IMR-90 (cell line): ENCODE data around the gene CTDSPL. TPM values are rescaled to one million over a fixed set of nuclear protein-coding genes. Genes with fewer than 3 reads are reported as not detected.

Experiments
- ATAC-seq: fragments of 200-7000 bp; cut with Tn5 transposase; 2 replicates; pipeline ENCODE4 v1.9.1; 2020; ENCODE audit warnings: low read depth, mild to moderate bottlenecking, moderate library complexity
- BruUV-seq: library from RNA; stranded (reverse); fragments of 400-500 nt; replicated peaks from 2 replicates; lab custom pipeline; 2021; lab: Mats Ljungman, UMichigan
- CTCF ChIA-PET: fragments of 300-600 bp; formaldehyde crosslinking; extraction: SDS; loops from one replicate; lab custom pipeline; 2021; ENCODE audit warnings: antibody characterized with exemption; lab: Yijun Ruan, JAX
- POLR2A ChIA-PET: fragments of 300-600 bp; sonication (Branson Sonifier 250); formaldehyde crosslinking; loops from one replicate; lab custom pipeline; 2022; ENCODE audit warnings: antibody characterized with exemption; ENCODE audit not compliant: unreplicated experiment; lab: Charles Lee
- DNase-seq: peaks from one replicate; pipeline ENCODE4 v3.0.0; 2013
- H2AFZ ChIP-seq: replicated peaks from 2 replicates; pipeline ENCODE3; 2013; ENCODE audit warnings: low read length, mild to moderate bottlenecking; ENCODE audit not compliant: poor library complexity
- H2AK5ac ChIP-seq: 2 replicates; pipeline ENCODE4 v1.6.1; 2013; ENCODE audit warnings: low read depth, low read length, inconsistent platforms
- H2AK9ac ChIP-seq: replicated peaks from 2 replicates; pipeline ENCODE3; 2013; ENCODE audit warnings: mild to moderate bottlenecking, low read depth, low read length, moderate library complexity; ENCODE audit not compliant: poor library complexity
- H2BK120ac ChIP-seq: 2 replicates; pipeline ENCODE4 v1.6.1; 2013; ENCODE audit warnings: low read depth, low read length, inconsistent platforms
- H2BK15ac ChIP-seq: 3 replicates; pipeline ENCODE4 v1.6.1; 2013; ENCODE audit warnings: low read depth, low read length, inconsistent platforms
- H2BK20ac ChIP-seq: 2 replicates; pipeline ENCODE4 v1.6.1; 2013; ENCODE audit warnings: low read depth, mild to moderate bottlenecking, inconsistent platforms, low read length, moderate library complexity
- H2BK5ac ChIP-seq: 2 replicates; pipeline ENCODE4 v1.6.1; 2013; ENCODE audit warnings: mild to moderate bottlenecking, low read depth, low read length, inconsistent platforms; ENCODE audit not compliant: poor library complexity, severe bottlenecking
- H3K14ac ChIP-seq: replicated peaks from 2 replicates; pipeline ENCODE4 v1.6.1; 2013; ENCODE audit warnings: low read depth, low read length, inconsistent platforms
- H3K18ac ChIP-seq: 2 replicates; pipeline ENCODE4 v1.6.1; 2013; ENCODE audit warnings: low read depth, low read length, control low read depth
- H3K23ac ChIP-seq: 2 replicates; pipeline ENCODE4 v1.6.1; 2013; ENCODE audit warnings: low read depth, low read length, inconsistent platforms
- H3K27ac ChIP-seq: 2 replicates; pipeline ENCODE4 v1.5.1; 2013; ENCODE audit warnings: mild to moderate bottlenecking, control low read depth, low read length; ENCODE audit not compliant: insufficient read depth
- H3K27me3 ChIP-seq: 2 replicates; pipeline ENCODE4 v1.6.1; 2013; ENCODE audit warnings: low read length; ENCODE audit not compliant: control insufficient read depth, insufficient read depth
- H3K36me3 ChIP-seq: 2 replicates; pipeline ENCODE4 v1.6.1; 2013; ENCODE audit warnings: low read length, mixed read lengths; ENCODE audit not compliant: control insufficient read depth, insufficient read depth
- H3K4ac ChIP-seq: 2 replicates; pipeline ENCODE4 v1.6.1; 2013; ENCODE audit warnings: low read depth, low read length, inconsistent platforms
- H3K4me1 ChIP-seq: 2 replicates; pipeline ENCODE4 v1.6.1; 2013; ENCODE audit warnings: low read length, mixed read lengths; ENCODE audit not compliant: control insufficient read depth, insufficient read depth
- H3K4me2 ChIP-seq: 2 replicates; pipeline ENCODE4 v1.6.1; 2013; ENCODE audit warnings: low read depth, mild to moderate bottlenecking, control low read depth, low read length, moderate library complexity
- H3K4me3 ChIP-seq: 2 replicates; pipeline ENCODE4 v1.5.1; 2013; ENCODE audit warnings: low read depth, mild to moderate bottlenecking, control low read depth, low read length, moderate library complexity; ENCODE audit not compliant: insufficient read depth
- H3K56ac ChIP-seq: 2 replicates; pipeline ENCODE4 v1.6.1; 2013; ENCODE audit warnings: low read length, inconsistent platforms; ENCODE audit not compliant: insufficient read depth; ENCODE audit errors: extremely low read depth
- H3K79me1 ChIP-seq, 2 experiments: 2 replicates each; pipeline ENCODE4 v1.6.1; 2013; ENCODE audit warnings: low read length in 2 of 2, inconsistent platforms in 1 of 2, low read depth in 1 of 2
- H3K9ac ChIP-seq: 2 replicates; pipeline ENCODE4 v1.6.1; 2013; ENCODE audit warnings: low read depth, low read length, control low read depth
- H3K9me1 ChIP-seq: 2 replicates; pipeline ENCODE4 v1.6.1; 2013; ENCODE audit warnings: low read length, inconsistent platforms; ENCODE audit not compliant: insufficient read depth
- H3K9me3 ChIP-seq: 2 replicates; pipeline ENCODE4 v1.6.1; 2013; ENCODE audit warnings: low read length; ENCODE audit not compliant: control insufficient read depth, insufficient read depth
- H4K20me1 ChIP-seq: 2 replicates; pipeline ENCODE4 v1.6.1; 2013; ENCODE audit warnings: low read length, inconsistent platforms; ENCODE audit not compliant: insufficient read depth
- H4K5ac ChIP-seq: 2 replicates; pipeline ENCODE4 v1.6.1; 2013; ENCODE audit warnings: mild to moderate bottlenecking, low read depth, low read length, control low read depth
- H4K8ac ChIP-seq, 2 experiments: 2 replicates each; pipeline ENCODE4 v1.6.1; 2013; ENCODE audit warnings: low read depth in 2 of 2, low read length in 2 of 2, control low read depth in 1 of 2, inconsistent platforms in 1 of 2
- H4K91ac ChIP-seq: 2 replicates; pipeline ENCODE4 v1.6.1; 2013; ENCODE audit warnings: low read depth, low read length, inconsistent platforms; ENCODE audit not compliant: insufficient read depth
- MAFK ChIP-seq: IDR thresholded peaks from 2 replicates; pipeline ENCODE4 v1.6.1; 2012; ENCODE audit warnings: low read depth, low read length, improper control_type of control experiment
- WGBS, 2 experiments: methylation state at CpG; one replicate each; pipeline versions ENCODE4 v1.1.5 to v1.1.7; 2013; ENCODE audit warnings: missing lambda C conversion rate in 2 of 2; ENCODE audit not compliant: insufficient read length in 1 of 2; ENCODE audit errors: extremely low coverage in 2 of 2; 5-methylcytosine and 5-hydroxymethylcytosine counted together
- dilution Hi-C: fragments of 300-500 bp; cut with HindIII; formaldehyde crosslinking; loops from one replicate; pipeline ENCODE4 v1.14.3; 2018; ENCODE audit warnings: low sequenced_read_pairs; ENCODE audit not compliant: unreplicated experiment
- in situ Hi-C: fragments of 300-500 bp; cut with MboI; formaldehyde crosslinking; loops from 3 replicates; pipeline ENCODE4 v1.14.3; 2019; ENCODE audit warnings: low sequenced_read_pairs, inconsistent platforms, mixed read lengths
- intact Hi-C: fragments of 100-400 bp; cut with micrococcal nuclease; formaldehyde crosslinking; loops from 2 replicates; pipeline ENCODE4 v1.10.0; 2022
- polyA plus RNA-seq, 3 experiments: library from polyadenylated mRNA; depleted of rRNA; stranded (reverse); fragments of >200 nt; gene quantifications; 2 replicates each; pipeline ENCODE4 v1.2.3, GENCODE V29; 2012; ENCODE audit warnings: low replicate concordance in 1 of 3
- total RNA-seq: library from RNA; depleted of rRNA; stranded (reverse); fragments of >200 nt; gene quantifications from 2 replicates; pipeline ENCODE4 v1.2.3, GENCODE V29; 2012

The CTDSPL gene
- total and polyA plus RNA-seq, 2 of the 4 experiments (the other 2 are of a cell fraction): 24.5 to 29.0 TPM

- no peak for TF ChIP-seq MAFK
These were observed 36.7 kb upstream of the CTDSPL start for GRCh38 chr3:37824954-37825328.

More at GRCh38 chr3:37824954-37825328, 36.7 kb upstream of the CTDSPL start:
- no peak overlapping the region for H4K8ac ChIP-seq
- no peak overlapping the region for H3K9ac ChIP-seq
- no peaks in the 10 kb centered on the region for H4K20me1 ChIP-seq
- H3K27me3 ChIP-seq: no peaks in the 10 kb centered on the region
- no peaks in the 10 kb centered on the region for H3K36me3 ChIP-seq
- no peak for DNase-seq
- H3K4ac ChIP-seq: no peak overlapping the region
- no peaks in the 10 kb centered on the region; the same call in 1 of the 2 replicates for H3K9me1 ChIP-seq
- no peak overlapping the region for H3K23ac ChIP-seq
- no peak overlapping the region for H2BK120ac ChIP-seq
- H3K79me1 ChIP-seq: no peaks in the 10 kb centered on the region
- dilution Hi-C loops (no loop called here), in situ Hi-C loops (no loop called here), intact Hi-C loops (no loop called here)
- no TSS peak for BruUV-seq
- no peak overlapping the region for H3K18ac ChIP-seq
- H2AK9ac ChIP-seq: no peak overlapping the region
- no peak overlapping the region for H3K14ac ChIP-seq
- WGBS, 2 experiments: no CpG with 5 or more reads among the region's 1 CpG
- H3K4me3 ChIP-seq: no peak overlapping the region
- no peak for ATAC-seq
- no peak overlapping the region for H4K5ac ChIP-seq
- H2BK15ac ChIP-seq: no peak overlapping the region
- no peaks in the 10 kb centered on the region for H3K9me3 ChIP-seq
- no peak overlapping the region for H2AK5ac ChIP-seq
- CTCF ChIA-PET: no interaction called here
- H2AFZ ChIP-seq: no peak overlapping the region
- no peaks in the 10 kb centered on the region for H3K4me1 ChIP-seq
- H2BK20ac ChIP-seq: no peak overlapping the region
- no peak overlapping the region for H3K4me2 ChIP-seq
- POLR2A ChIA-PET: no interaction called here
- no peak overlapping the region for H3K27ac ChIP-seq
- H3K56ac ChIP-seq: no peak overlapping the region
- H2BK5ac ChIP-seq: no peak overlapping the region
- no peak overlapping the region for H4K91ac ChIP-seq
